ENCODE data around the gene FUZ. TPM values are rescaled to one million over a fixed set of nuclear protein-coding genes. Genes with fewer than 3 reads are reported as not detected.

The FUZ gene
- total and polyA plus RNA-seq, 2 donors (not counting 1 experiment from before 2014, with no cell fraction given) = 30.2 to 31.5 TPM

DNA sequence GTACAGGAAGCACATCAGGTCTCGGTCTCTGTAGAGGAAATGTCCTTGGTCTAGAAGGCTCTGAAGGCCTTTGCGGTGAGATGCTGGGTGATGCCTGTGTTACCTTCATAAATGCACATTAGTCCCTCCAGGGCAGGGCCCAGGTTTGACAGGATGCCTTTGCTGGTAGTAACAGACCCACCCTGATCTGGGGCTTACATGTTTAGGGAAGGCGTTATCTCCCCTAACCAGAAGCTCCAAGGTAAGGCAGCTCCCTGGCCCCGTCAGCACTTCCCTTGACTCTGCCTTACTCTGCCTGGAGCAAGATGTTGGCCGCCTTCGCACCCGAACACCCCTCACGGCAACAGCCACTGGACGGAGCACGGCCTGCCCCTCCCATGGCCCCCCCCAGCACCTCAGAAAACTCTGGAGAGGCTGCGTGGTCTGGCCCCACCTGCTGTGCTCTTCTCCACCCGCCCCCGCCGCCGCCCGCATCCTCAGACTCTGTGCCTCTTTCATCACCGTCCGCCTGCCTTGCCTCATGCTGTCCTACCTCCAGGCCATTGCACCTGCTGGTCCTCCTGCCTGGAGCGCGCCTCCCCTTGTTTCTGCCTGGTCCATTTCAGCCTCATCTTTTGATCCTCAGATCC lies 37.2 kb downstream of the FUZ start:
- Histone ChIP-seq H3K4me2 (replicated peaks; ENCODE audit: low read depth, low read length, poor library complexity, severe bottlenecking) (no peak overlapping the region), H3K4me1 (ENCODE audit: control insufficient read depth in 2 of 2, insufficient read depth in 2 of 2, low read length in 2 of 2) (peaks cover 13 to 15% of the 10 kb centered on the region in 2 donors), H3K9me3 (ENCODE audit: control extremely low read depth in 1 of 3, control insufficient read depth in 2 of 3, insufficient read depth in 1 of 3, low read length in 2 of 3) (no peaks in the 10 kb centered on the region), H3K27me3 (replicated peaks in 1 of 4; ENCODE audit: control extremely low read depth in 1 of 4, control insufficient read depth in 3 of 4, insufficient read depth in 4 of 4, low read length in 3 of 4) (no peaks in the 10 kb centered on the region), H4K20me1 (ENCODE audit: control insufficient read depth, insufficient read depth, low read length, poor library complexity, severe bottlenecking) (peaks cover 42% of the 10 kb centered on the region), H3K4me3 (ENCODE audit: control extremely low read depth in 1 of 5, extremely low read depth in 1 of 5, insufficient read depth in 1 of 5, low read depth in 2 of 5, low read length in 4 of 5) (no peak overlapping the region), H3K36me3 (replicated peaks in 1 of 2; ENCODE audit: control extremely low read depth in 1 of 2, control insufficient read depth in 1 of 2, extremely low read depth in 1 of 2, insufficient read depth in 2 of 2, low read length in 1 of 2) (peaks cover 0 to 6% of the 10 kb centered on the region in 2 experiments), H3K9ac (ENCODE audit: low read length) (no peak overlapping the region), H3K27ac (ENCODE audit: low read length in 2 of 2) (no peak overlapping the region), H3K79me2 (ENCODE audit: control insufficient read depth, insufficient read depth, low read length) (peaks cover 60% of the 10 kb centered on the region), H2AFZ (ENCODE audit: insufficient read depth, low read depth, low read length, poor library complexity, severe bottlenecking) (no peak overlapping the region)
- Mint-ChIP-seq H3K27ac (peak overlapping the region; percentile 47), H3K4me1 (peaks cover 25% of the 10 kb centered on the region), H3K27me3 (no peaks in the 10 kb centered on the region), H3K9me3 (ENCODE audit: insufficient read depth) (no peaks in the 10 kb centered on the region), H3K4me3 (no peak overlapping the region)
- WGBS (ENCODE audit: insufficient coverage) = 93% methylated on average over 20 of the region's 20 CpGs
- TF ChIP-seq EZH2 (IDR thresholded peaks at IDR 0.05; ENCODE audit: borderline replicate concordance, insufficient read depth, low read depth, low read length, poor library complexity, severe bottlenecking) = no peak
- TF ChIP-seq, protein P1, sequence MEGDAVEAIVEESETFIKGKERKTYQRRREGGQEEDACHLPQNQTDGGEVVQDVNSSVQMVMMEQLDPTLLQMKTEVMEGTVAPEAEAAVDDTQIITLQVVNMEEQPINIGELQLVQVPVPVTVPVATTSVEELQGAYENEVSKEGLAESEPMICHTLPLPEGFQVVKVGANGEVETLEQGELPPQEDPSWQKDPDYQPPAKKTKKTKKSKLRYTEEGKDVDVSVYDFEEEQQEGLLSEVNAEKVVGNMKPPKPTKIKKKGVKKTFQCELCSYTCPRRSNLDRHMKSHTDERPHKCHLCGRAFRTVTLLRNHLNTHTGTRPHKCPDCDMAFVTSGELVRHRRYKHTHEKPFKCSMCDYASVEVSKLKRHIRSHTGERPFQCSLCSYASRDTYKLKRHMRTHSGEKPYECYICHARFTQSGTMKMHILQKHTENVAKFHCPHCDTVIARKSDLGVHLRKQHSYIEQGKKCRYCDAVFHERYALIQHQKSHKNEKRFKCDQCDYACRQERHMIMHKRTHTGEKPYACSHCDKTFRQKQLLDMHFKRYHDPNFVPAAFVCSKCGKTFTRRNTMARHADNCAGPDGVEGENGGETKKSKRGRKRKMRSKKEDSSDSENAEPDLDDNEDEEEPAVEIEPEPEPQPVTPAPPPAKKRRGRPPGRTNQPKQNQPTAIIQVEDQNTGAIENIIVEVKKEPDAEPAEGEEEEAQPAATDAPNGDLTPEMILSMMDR (IDR thresholded peaks at IDR 0.05) = no peak
- POLR2A ChIA-PET = interaction anchor here (0.7 kb wide), 1 partner anchor 30 kb away, joined by 7 read pairs; no protein-coding TSS in a partner anchor
- intact Hi-C loops (cut with micrococcal nuclease) = no loop called here
- DNase-seq = no peak
- ATAC-seq (ENCODE audit: low read depth) = no peak
- CTCF ChIA-PET = no interaction called here

DNA sequence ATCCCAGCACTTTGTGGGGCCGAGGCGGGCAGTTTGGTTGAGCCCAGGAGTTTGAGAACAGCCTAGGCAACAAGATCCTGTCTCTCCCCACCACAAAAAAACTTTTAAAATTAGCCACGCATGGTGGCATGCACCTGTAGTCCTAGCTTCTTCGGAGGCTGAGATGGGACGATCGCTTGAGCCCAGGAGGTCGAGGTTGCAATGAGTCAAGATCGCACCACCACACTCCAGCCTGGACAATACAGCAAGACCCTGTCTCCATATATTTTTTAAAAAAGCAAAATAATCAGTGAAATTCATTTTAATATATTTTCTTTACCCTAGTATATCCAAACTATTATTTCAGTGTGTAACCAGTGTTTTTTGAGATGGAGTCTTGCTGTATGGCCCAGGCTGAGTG lies 38.1 kb downstream of the FUZ start:
- no peak overlapping the region for H3K9ac ChIP-seq (ENCODE audit: low read length)
- H2AFZ ChIP-seq (ENCODE audit: insufficient read depth, low read depth, low read length, poor library complexity, severe bottlenecking) = no peak overlapping the region
- H3K9me3 Mint-ChIP-seq (ENCODE audit: insufficient read depth) = no peaks in the 10 kb centered on the region
- DNase-seq (no peak), ATAC-seq (ENCODE audit: low read depth) (no peak)
- no peak overlapping the region for H3K4me2 ChIP-seq (replicated peaks; ENCODE audit: low read depth, low read length, poor library complexity, severe bottlenecking)
- H3K4me3 ChIP-seq (ENCODE audit: control extremely low read depth in 1 of 5, extremely low read depth in 1 of 5, insufficient read depth in 1 of 5, low read depth in 2 of 5, low read length in 4 of 5) = no peak overlapping the region
- ChIA-PET CTCF (no interaction called here), POLR2A (no interaction called here)
- H3K79me2 ChIP-seq (ENCODE audit: control insufficient read depth, insufficient read depth, low read length) = peaks cover 65% of the 10 kb centered on the region
- no peak overlapping the region for H3K27ac Mint-ChIP-seq
- H3K4me3 Mint-ChIP-seq = no peak overlapping the region
- peaks cover 42% of the 10 kb centered on the region for H4K20me1 ChIP-seq (ENCODE audit: control insufficient read depth, insufficient read depth, low read length, poor library complexity, severe bottlenecking)
- intact Hi-C loops (cut with micrococcal nuclease) = no loop called here
- H3K4me1 Mint-ChIP-seq = peaks cover 21% of the 10 kb centered on the region
- H3K4me1 ChIP-seq (ENCODE audit: control insufficient read depth in 2 of 2, insufficient read depth in 2 of 2, low read length in 2 of 2) = peaks cover 4 to 6% of the 10 kb centered on the region in 2 donors
- no peaks in the 10 kb centered on the region for H3K27me3 ChIP-seq (replicated peaks in 1 of 4; ENCODE audit: control extremely low read depth in 1 of 4, control insufficient read depth in 3 of 4, insufficient read depth in 4 of 4, low read length in 3 of 4)
- H3K27ac ChIP-seq (ENCODE audit: low read length in 2 of 2) = no peak overlapping the region
- H3K9me3 ChIP-seq (ENCODE audit: control extremely low read depth in 1 of 3, control insufficient read depth in 2 of 3, insufficient read depth in 1 of 3, low read length in 2 of 3) = no peaks in the 10 kb centered on the region
- peaks cover 0 to 6% of the 10 kb centered on the region in 2 experiments for H3K36me3 ChIP-seq (replicated peaks in 1 of 2; ENCODE audit: control extremely low read depth in 1 of 2, control insufficient read depth in 1 of 2, extremely low read depth in 1 of 2, insufficient read depth in 2 of 2, low read length in 1 of 2)
- no peaks in the 10 kb centered on the region for H3K27me3 Mint-ChIP-seq
- 98% methylated on average over 6 of the region's 8 CpGs for WGBS (ENCODE audit: insufficient coverage)
- TF ChIP-seq EZH2 (IDR thresholded peaks at IDR 0.05; ENCODE audit: borderline replicate concordance, insufficient read depth, low read depth, low read length, poor library complexity, severe bottlenecking) = no peak
